Neural cell (in vitro differentiated cells): ENCODE measurements around the gene ETNK1. TPM values are rescaled to one million over a fixed set of nuclear protein-coding genes. Genes with fewer than 3 reads are reported as not detected.
"Not testable (repeated sequence)": the region's sequence is repeated elsewhere in the genome, so short reads cannot be mapped to it uniquely, and the experiment has no call there.

ENCODE experiments used
- H2AFZ ChIP-seq: fragments of 200-600, 300-800 bp; sonication (generic), shearing (Covaris generic); 2 replicates; pipeline ENCODE4 v1.6.0; 2014; ENCODE audit warnings: low read depth, mild to moderate bottlenecking, antibody characterized with exemption, low read length, moderate library complexity
- H3F3A ChIP-seq: fragments of 200-600 bp; shearing (Covaris generic); 2 replicates; pipeline ENCODE4 v1.6.1; 2016; ENCODE audit warnings: mild to moderate bottlenecking, moderate library complexity, mixed read lengths, antibody characterized with exemption, low read length; ENCODE audit not compliant: insufficient read depth, poor library complexity, severe bottlenecking
- H3K27ac ChIP-seq: fragments of 200-600, 300-800 bp; sonication (generic), shearing (Covaris generic); 2 replicates; pipeline ENCODE4 v1.5.1; 2014; ENCODE audit warnings: mild to moderate bottlenecking, low read length, moderate library complexity
- H3K27me3 ChIP-seq: fragments of 300-800, 200-600 bp; sonication (generic), shearing (Covaris generic); 2 replicates; pipeline ENCODE4 v1.6.0; 2014; ENCODE audit warnings: mild to moderate bottlenecking, low read depth, low read length, moderate library complexity; ENCODE audit not compliant: insufficient read depth
- H3K36me3 ChIP-seq: fragments of 300-800, 200-600 bp; sonication (generic), shearing (Covaris generic); 2 replicates; pipeline ENCODE4 v1.5.1; 2014; ENCODE audit warnings: mild to moderate bottlenecking, antibody characterized with exemption, low read length, moderate library complexity; ENCODE audit not compliant: insufficient read depth
- H3K4me2 ChIP-seq: fragments of 300-800, 200-600 bp; sonication (generic), shearing (Covaris generic); 2 replicates; pipeline ENCODE4 v1.6.0; 2014; ENCODE audit warnings: mild to moderate bottlenecking, low read length
- H3K4me3 ChIP-seq: fragments of 300-800, 200-600 bp; sonication (generic), shearing (Covaris generic); 2 replicates; pipeline ENCODE4 v1.5.1; 2014; ENCODE audit warnings: mild to moderate bottlenecking, low read length, moderate library complexity
- H3K79me2 ChIP-seq: fragments of 200-600 bp; shearing (Covaris generic); replicated peaks from 2 replicates; pipeline ENCODE4 v1.6.0; 2014; ENCODE audit warnings: mild to moderate bottlenecking, low read length, moderate library complexity; ENCODE audit not compliant: insufficient read depth
- H3K9ac ChIP-seq: fragments of 300-800, 200-600 bp; sonication (generic), shearing (Covaris generic); 2 replicates; pipeline ENCODE4 v1.6.1; 2016; ENCODE audit warnings: mild to moderate bottlenecking, low read length, mixed read lengths
- H3K9me2 ChIP-seq: fragments of 200-600 bp; shearing (Covaris generic); 2 replicates; pipeline ENCODE4 v1.6.1; 2016; ENCODE audit warnings: mild to moderate bottlenecking, low read length, mixed read lengths; ENCODE audit not compliant: insufficient read depth
- H3K9me3 ChIP-seq: fragments of 200-600, 300-800 bp; sonication (generic), shearing (Covaris generic); 2 replicates; pipeline ENCODE4 v1.6.1; 2016; ENCODE audit warnings: mild to moderate bottlenecking, mixed run types, low read length, moderate library complexity, mixed read lengths
- H4K20me1 ChIP-seq: fragments of 200-600 bp; shearing (Covaris generic); 2 replicates; pipeline ENCODE4 v1.6.1; 2016; ENCODE audit warnings: mild to moderate bottlenecking, mixed run types; ENCODE audit not compliant: insufficient read depth
- EP300 ChIP-seq: fragments of 450-650 bp; conservative IDR thresholded peaks from 2 replicates; pipeline ENCODE4 v1.6.1; 2014; ENCODE audit warnings: antibody characterized with exemption, mild to moderate bottlenecking, moderate library complexity; ENCODE audit not compliant: poor library complexity, severe bottlenecking
- EZH2 ChIP-seq: fragments of 200-600, 300-800 bp; shearing (Covaris generic), sonication (generic); IDR thresholded peaks from 2 replicates; pipeline ENCODE4 v1.6.1; 2014; ENCODE audit warnings: antibody characterized with exemption, low read length, borderline replicate concordance, mild to moderate bottlenecking; ENCODE audit not compliant: insufficient read depth, poor library complexity, severe bottlenecking
- POLR2AphosphoS5 ChIP-seq: IDR thresholded peaks from 2 replicates; pipeline ENCODE4 v1.6.1; 2012
- RAD21 ChIP-seq: fragments of 450-650 bp; conservative IDR thresholded peaks from 2 replicates; pipeline ENCODE4 v1.6.1; 2014; ENCODE audit warnings: antibody characterized with exemption, mild to moderate bottlenecking, moderate library complexity
- SMC3 ChIP-seq: fragments of 450-650 bp; conservative IDR thresholded peaks from 2 replicates; pipeline ENCODE4 v1.6.1; 2014; ENCODE audit warnings: antibody characterized with exemption, mild to moderate bottlenecking, moderate library complexity; ENCODE audit not compliant: poor library complexity
- TAF1 ChIP-seq: IDR thresholded peaks from 2 replicates; pipeline ENCODE4 v1.6.1; 2012; ENCODE audit warnings: low read depth
- polyA plus RNA-seq: library from polyadenylated mRNA; depleted of rRNA; stranded (reverse); fragments of >200 nt; gene quantifications from 2 replicates; pipeline ENCODE4 v1.2.3, GENCODE V29; 2014
- TF ChIP-seq, protein P1 (sequence below): fragments of 450-650 bp; IDR thresholded peaks from 2 replicates; pipeline ENCODE4 v1.5.1; 2014; ENCODE audit warnings: antibody characterized with exemption, mild to moderate bottlenecking, moderate library complexity; ENCODE audit not compliant: poor library complexity, severe bottlenecking
- TF ChIP-seq, protein P2 (sequence below): IDR thresholded peaks from 2 replicates; pipeline ENCODE4 v1.6.1; 2012; ENCODE audit warnings: borderline replicate concordance

ETNK1 gene
- polyA plus RNA-seq, 1 donor from 2014 or later, result 78.5 TPM

DNA sequence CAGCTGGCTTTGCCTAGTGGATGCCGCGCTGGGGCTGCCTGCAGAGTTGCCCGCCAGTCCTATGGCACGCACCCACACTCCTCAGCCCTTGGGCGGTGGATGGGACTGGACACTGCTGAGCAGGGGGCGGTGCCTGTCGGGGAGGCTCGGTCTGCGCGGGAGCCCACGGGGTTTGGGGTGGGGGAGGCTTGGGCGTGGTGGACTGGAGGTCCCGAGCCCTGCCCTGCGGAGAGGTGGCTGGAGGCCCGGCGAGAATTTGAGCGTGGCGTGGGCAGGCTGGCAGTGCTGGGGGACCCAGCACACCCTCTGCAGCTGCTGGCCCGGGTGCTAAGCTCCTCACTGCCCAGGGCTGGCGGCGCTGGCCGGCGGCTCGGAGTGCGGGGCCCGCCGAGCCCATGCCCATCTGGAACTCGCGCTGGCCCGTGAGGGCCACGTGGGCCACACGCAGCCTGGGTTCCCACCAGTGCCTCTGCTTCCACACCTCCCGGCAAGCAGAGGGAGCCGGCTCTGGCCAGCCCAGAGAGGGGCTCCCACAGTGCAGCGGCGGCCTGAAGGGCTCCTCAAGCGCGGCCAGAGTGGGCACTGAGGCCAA is 68.1 kb downstream of the ETNK1 start:
- Histone ChIP-seq H3K4me2 (no peak overlapping the region), H4K20me1 (no peaks in the 10 kb centered on the region), H3F3A (no peaks in the 10 kb centered on the region), H2AFZ (no peak overlapping the region), H3K4me3 (no peak overlapping the region), H3K9me3 (no peaks in the 10 kb centered on the region), H3K9me2 (no peaks in the 10 kb centered on the region), H3K27me3 (no peaks in the 10 kb centered on the region), H3K36me3 (no peaks in the 10 kb centered on the region), H3K9ac (no peak overlapping the region), H3K27ac (no peak overlapping the region), H3K79me2 (no peaks in the 10 kb centered on the region)
- TF ChIP-seq RAD21, result no peak
- no peak for TF ChIP-seq POLR2AphosphoS5
- TF ChIP-seq EP300, result no peak

DNA sequence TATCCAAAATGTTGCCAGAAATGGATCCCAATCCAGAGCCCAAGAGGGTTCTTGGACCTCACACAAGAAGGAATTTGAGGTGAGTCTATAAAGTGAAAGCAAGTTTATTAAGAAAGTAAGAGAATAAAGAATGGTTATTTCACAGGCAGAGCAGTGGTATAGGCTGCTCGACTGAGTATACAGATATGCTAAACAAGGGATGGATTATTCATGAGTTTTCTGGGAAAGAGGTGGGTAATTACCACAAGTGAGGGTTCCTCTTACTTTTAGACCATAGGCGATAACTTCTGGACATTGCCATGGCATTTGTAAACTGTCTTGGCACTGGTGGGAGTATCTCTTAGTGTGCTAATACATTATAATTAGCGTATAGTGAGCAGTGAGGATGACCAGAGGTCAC is 73.6 kb downstream of the ETNK1 start:
- Histone ChIP-seq H3K79me2 (no peaks in the 10 kb centered on the region), H3F3A (no peaks in the 10 kb centered on the region), H3K9ac (no peak overlapping the region), H3K9me3 (no peaks in the 10 kb centered on the region), H3K9me2 (no peaks in the 10 kb centered on the region), H3K27me3 (no peaks in the 10 kb centered on the region), H2AFZ (no peak overlapping the region), H3K36me3 (no peaks in the 10 kb centered on the region), H3K4me3 (no peak overlapping the region), H3K4me2 (no peak overlapping the region), H4K20me1 (no peaks in the 10 kb centered on the region), H3K27ac (no peak overlapping the region)
- TF ChIP-seq RAD21 (no peak), EP300 (no peak), SMC3 (no peak), EZH2 (no peak), POLR2AphosphoS5 (no peak), TAF1 (no peak)
- TF ChIP-seq, protein P1, sequence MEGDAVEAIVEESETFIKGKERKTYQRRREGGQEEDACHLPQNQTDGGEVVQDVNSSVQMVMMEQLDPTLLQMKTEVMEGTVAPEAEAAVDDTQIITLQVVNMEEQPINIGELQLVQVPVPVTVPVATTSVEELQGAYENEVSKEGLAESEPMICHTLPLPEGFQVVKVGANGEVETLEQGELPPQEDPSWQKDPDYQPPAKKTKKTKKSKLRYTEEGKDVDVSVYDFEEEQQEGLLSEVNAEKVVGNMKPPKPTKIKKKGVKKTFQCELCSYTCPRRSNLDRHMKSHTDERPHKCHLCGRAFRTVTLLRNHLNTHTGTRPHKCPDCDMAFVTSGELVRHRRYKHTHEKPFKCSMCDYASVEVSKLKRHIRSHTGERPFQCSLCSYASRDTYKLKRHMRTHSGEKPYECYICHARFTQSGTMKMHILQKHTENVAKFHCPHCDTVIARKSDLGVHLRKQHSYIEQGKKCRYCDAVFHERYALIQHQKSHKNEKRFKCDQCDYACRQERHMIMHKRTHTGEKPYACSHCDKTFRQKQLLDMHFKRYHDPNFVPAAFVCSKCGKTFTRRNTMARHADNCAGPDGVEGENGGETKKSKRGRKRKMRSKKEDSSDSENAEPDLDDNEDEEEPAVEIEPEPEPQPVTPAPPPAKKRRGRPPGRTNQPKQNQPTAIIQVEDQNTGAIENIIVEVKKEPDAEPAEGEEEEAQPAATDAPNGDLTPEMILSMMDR, result no peak
- TF ChIP-seq, protein P2, sequence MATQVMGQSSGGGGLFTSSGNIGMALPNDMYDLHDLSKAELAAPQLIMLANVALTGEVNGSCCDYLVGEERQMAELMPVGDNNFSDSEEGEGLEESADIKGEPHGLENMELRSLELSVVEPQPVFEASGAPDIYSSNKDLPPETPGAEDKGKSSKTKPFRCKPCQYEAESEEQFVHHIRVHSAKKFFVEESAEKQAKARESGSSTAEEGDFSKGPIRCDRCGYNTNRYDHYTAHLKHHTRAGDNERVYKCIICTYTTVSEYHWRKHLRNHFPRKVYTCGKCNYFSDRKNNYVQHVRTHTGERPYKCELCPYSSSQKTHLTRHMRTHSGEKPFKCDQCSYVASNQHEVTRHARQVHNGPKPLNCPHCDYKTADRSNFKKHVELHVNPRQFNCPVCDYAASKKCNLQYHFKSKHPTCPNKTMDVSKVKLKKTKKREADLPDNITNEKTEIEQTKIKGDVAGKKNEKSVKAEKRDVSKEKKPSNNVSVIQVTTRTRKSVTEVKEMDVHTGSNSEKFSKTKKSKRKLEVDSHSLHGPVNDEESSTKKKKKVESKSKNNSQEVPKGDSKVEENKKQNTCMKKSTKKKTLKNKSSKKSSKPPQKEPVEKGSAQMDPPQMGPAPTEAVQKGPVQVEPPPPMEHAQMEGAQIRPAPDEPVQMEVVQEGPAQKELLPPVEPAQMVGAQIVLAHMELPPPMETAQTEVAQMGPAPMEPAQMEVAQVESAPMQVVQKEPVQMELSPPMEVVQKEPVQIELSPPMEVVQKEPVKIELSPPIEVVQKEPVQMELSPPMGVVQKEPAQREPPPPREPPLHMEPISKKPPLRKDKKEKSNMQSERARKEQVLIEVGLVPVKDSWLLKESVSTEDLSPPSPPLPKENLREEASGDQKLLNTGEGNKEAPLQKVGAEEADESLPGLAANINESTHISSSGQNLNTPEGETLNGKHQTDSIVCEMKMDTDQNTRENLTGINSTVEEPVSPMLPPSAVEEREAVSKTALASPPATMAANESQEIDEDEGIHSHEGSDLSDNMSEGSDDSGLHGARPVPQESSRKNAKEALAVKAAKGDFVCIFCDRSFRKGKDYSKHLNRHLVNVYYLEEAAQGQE, result no peak

DNA sequence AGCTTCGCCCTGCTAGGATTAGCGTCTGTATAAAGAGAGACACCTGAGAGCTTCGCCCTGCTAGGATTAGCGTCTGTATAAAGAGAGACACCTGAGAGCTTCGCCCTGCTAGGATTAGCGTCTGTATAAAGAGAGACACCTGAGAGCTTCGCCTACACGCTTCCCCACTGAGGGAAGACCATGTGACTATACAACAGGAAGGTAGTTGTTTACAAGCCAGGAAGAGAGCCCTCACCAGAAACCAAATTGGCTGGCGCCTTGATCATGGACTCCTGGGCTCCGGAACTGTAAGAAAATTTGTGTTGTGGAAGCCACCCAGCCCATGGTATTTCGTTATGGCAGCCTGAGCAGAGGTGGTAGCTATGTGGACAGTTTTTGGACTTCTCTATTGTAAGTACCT is 74.7 kb downstream of the ETNK1 start:
- H2AFZ ChIP-seq, H3K27me3 ChIP-seq, H3F3A ChIP-seq, H3K4me3 ChIP-seq, H4K20me1 ChIP-seq, H3K79me2 ChIP-seq, H3K9me2 ChIP-seq, H3K9ac ChIP-seq, H3K27ac ChIP-seq, H3K4me2 ChIP-seq, H3K36me3 ChIP-seq, H3K9me3 ChIP-seq: not testable (repeated sequence)
